GM13977 (cell line): ENCODE measurements around the gene NKD2.
"Not testable (repeated sequence)": the region's sequence is repeated elsewhere in the genome, so short reads cannot be mapped to it uniquely, and the experiment has no call there.

ENCODE experiments used
- DNase-seq: peaks from one replicate; pipeline ENCODE4 v3.0.0; 2012; ENCODE audit warnings: low spot score
- in situ Hi-C: fragments of 300-500 bp; cut with MboI; formaldehyde crosslinking; loops from one replicate; pipeline ENCODE4 v1.12.0; 2022; ENCODE audit warnings: low sequenced_read_pairs, low pct_unique_long_range_greater_than_20kb, mixed read lengths, inconsistent platforms; ENCODE audit not compliant: unreplicated experiment
- TF ChIP-seq, protein P1 (sequence below): IDR thresholded peaks from 2 replicates; pipeline ENCODE4 v1.5.1; 2012; ENCODE audit warnings: mild to moderate bottlenecking, control low read depth; ENCODE audit not compliant: insufficient read depth; ENCODE audit errors: extremely low read depth, missing control alignments

The NKD2 gene

DNA sequence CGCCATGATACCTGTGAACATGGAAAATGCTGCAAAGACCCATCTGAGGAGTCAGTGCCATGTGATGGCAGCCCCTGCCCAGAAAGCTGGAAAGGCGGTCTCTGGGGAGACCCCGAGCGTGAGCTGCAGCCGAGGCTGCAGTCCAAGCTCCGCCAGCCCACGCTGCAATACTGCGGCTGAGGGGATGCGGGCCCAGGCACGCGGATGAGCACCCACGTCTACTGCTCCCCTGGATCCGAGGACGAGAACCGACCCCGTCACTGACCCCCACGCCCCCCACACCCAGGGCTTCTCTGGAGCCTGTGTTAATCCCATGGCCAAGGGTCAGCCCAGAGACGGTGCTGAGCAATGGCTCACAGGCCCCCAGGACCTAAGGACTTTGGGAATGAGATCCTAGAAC lies 70.9 kb downstream of the NKD2 start:
- in situ Hi-C loops = no loop called here
- no peak for DNase-seq
- TF ChIP-seq, protein P1, sequence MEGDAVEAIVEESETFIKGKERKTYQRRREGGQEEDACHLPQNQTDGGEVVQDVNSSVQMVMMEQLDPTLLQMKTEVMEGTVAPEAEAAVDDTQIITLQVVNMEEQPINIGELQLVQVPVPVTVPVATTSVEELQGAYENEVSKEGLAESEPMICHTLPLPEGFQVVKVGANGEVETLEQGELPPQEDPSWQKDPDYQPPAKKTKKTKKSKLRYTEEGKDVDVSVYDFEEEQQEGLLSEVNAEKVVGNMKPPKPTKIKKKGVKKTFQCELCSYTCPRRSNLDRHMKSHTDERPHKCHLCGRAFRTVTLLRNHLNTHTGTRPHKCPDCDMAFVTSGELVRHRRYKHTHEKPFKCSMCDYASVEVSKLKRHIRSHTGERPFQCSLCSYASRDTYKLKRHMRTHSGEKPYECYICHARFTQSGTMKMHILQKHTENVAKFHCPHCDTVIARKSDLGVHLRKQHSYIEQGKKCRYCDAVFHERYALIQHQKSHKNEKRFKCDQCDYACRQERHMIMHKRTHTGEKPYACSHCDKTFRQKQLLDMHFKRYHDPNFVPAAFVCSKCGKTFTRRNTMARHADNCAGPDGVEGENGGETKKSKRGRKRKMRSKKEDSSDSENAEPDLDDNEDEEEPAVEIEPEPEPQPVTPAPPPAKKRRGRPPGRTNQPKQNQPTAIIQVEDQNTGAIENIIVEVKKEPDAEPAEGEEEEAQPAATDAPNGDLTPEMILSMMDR = no peak

DNA sequence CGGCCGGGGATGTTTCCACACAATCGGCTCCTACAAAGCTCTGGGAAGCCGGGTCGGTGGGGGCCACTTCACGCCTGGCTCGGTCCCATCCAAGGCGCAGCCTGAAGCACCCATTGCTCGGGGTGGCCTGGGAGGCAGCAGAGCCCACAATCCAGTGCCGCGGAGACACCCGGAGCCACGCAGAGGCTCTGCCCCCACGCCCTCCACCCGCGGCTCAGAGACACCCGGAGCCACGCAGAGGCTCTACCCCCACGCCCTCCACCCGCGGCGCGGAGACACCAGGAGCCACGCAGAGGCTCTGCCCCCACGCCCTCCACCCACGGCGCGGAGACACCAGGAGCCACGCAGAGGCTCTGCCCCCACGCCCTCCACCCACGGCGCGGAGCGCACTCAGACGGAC lies 71.4 kb downstream of the NKD2 start:
- in situ Hi-C loops = no loop called here
- TF ChIP-seq, protein P1 = no peak
- no peak for DNase-seq

DNA sequence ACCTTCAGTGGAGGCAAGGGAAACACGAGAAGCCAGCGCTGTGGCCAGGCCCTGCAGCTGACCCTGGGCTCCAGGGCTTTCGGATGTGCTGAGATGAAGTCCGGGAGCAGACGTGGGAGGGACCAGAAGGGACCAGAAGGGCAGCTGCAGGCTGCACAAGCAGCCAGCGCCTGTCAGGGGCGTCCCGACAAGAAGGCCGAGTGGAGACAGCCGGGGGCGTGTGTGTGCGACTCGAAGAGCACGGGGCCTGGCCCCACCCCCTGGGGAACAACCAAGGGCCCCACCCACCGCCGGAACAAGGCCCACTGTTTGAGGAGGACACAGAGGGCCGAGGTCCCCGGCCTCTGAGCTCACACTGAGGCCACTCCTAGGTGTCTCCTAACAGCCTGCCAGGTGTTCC lies 71.8 kb downstream of the NKD2 start:
- TF ChIP-seq, protein P1 = no peak
- no peak for DNase-seq
- in situ Hi-C loops = no loop called here

DNA sequence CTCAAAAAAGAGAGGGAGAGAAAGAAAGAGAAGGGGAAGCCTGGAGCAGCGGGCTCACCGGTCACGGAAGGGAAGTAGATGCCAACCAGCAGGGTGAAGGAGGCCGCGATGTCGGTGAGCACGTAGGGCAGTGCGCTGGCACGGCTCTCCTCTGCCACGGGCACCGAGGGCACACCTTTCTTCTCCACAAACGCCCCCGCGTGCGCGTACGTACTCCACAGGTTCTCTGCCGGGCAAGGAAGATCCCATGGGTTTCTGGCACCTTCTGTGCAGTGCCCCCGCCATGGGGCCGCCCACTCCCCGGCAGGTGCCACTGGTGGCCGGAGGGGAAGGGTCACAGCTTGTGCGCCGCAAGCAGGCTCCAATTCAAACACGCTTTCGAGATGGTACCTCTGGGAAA lies 72.9 kb downstream of the NKD2 start:
- TF ChIP-seq, protein P1 = no peak
- in situ Hi-C loops = no loop called here
- DNase-seq = no peak

DNA sequence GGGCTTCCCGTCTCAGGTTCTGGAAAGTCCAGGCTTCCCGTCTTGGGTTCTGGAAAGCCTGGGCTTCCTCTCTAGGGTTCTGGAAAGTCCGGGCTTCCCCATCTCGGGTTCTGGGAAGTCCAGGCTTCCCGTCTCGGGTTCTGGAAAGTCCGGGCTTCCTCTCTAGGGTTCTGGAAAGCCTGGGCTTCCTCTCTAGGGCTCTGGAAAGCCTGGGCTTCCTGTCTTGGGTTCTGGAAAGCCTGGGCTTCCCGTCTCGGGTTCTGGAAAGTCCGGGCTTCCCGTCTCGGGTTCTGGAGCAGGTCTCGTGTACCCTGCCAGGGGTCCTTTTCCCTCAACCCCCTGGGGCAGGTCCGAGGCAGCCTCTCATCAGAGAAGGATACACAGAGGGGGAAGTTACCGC lies 74.4 kb downstream of the NKD2 start:
- DNase-seq, in situ Hi-C loops: not testable (repeated sequence)

DNA sequence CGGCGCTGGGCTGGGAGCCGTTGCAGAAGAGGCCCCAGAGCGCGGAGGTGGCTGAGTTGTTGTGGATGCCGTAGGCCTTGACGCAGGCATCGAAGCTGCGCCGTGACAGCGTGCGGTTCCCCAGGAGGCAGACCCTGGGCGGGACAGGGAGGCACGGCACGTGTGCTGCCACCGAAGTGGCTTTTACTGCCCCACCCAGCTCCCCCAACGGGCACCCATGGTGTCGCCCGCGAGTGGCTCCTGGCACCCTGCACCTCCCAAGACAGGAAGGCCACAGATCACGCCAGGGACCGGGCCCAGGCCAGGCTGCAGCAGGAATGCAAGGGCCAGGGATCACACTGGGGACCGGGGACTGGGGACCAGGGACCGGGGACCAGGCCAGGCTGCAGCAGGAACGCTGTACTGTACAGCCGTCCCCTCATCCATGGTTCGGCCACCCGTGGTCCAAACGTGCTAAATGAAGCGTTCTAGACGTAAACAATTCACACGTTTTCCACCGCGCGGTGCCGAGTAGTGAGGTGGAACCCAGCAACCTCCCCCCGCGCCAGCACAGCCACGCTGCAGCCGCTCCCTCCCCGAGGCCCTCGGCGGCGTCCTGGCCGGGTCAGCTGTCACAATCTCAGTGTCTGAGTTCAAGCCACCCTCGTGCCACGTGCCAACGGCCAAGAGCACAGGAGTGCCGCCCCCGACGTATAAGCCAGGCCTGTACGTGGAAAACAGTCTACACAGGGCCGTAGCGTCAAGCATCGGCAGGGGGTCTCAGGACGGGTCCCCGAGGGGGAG lies 75.4 kb downstream of the NKD2 start:
- TF ChIP-seq, protein P1 = no peak
- in situ Hi-C loops = no loop called here
- no peak for DNase-seq

DNA sequence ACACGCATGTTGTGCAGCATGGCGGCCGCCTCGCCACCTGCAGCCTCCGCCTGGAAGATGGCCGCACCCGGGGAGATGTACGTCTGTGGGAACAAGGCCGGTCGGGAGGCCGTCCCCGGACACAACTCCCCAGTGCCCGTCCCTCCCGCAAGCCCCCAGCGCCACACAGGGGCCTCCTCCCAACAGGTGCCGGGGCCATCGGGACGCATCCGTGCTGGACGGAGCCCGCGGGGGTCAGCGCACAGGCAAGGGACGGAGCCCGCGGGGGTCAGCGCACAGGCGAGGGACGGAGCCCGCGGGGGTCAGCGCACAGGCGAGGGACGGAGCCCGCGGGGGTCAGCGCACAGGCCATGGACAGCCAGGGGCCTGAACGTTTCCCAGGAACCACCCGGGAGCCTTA lies 76.8 kb downstream of the NKD2 start:
- in situ Hi-C loops = no loop called here
- no peak for DNase-seq
- TF ChIP-seq, protein P1 = no peak
